ENCODE data around the gene CFAP61. TPM values are rescaled to one million over a fixed set of nuclear protein-coding genes. Genes with fewer than 3 reads are reported as not detected.

Gene CFAP61
- total RNA-seq, 4 donors from 2014 or later: 0.19 to 1.4 (median 1.1) TPM

DNA sequence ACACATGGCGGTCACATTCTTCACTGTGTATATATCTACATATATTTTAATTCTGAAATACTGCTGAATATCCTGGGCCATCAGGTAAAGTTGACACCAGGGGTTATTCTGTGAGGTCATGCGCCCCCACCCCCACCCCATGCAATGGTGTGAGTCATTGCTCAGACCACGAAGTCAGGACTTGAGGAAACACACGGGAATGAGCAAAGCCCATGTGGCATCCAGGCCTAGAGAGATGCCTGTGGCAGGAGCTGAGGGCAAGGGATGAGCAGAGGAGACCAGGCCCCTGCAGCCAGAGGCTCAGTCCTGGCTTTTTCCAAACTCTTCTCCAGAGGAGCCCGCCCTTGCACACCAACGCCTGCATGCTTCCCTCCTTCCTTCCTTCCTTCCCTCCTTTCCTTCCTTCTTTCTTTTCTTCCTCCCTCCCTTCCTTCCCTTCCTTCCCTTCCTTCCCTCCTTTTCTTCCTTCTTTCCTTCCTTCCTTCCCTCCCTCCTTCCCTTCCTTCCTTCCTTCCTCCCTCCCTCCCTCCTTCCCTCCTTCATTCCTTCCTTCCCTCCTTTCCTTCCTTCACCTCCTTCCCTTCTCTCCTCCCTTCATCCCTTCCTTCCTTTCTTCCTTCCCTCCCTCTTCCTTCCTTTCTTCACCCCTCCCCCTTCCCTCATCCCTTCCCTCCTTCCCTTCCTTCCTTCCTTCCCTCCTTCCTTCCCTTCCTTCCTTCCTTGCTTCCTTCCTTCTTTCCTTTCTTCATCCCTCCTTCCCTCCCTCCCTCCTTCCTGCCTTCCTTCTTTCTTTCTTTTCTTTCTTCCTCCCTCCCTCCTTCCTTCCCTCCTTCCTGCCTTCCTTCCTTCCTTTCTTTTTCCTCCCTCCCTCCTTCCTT is 243.5 kb downstream of the CFAP61 start:
- DNase-seq (ENCODE audit: low spot score in 2 of 2): no peak
- intact Hi-C loops (cut with DNase I; ENCODE audit: low total_unique reads): loop anchor here (1.0 kb wide), 1 partner anchor 40 kb away; no protein-coding TSS in a partner anchor
- TF ChIP-seq, protein P1, sequence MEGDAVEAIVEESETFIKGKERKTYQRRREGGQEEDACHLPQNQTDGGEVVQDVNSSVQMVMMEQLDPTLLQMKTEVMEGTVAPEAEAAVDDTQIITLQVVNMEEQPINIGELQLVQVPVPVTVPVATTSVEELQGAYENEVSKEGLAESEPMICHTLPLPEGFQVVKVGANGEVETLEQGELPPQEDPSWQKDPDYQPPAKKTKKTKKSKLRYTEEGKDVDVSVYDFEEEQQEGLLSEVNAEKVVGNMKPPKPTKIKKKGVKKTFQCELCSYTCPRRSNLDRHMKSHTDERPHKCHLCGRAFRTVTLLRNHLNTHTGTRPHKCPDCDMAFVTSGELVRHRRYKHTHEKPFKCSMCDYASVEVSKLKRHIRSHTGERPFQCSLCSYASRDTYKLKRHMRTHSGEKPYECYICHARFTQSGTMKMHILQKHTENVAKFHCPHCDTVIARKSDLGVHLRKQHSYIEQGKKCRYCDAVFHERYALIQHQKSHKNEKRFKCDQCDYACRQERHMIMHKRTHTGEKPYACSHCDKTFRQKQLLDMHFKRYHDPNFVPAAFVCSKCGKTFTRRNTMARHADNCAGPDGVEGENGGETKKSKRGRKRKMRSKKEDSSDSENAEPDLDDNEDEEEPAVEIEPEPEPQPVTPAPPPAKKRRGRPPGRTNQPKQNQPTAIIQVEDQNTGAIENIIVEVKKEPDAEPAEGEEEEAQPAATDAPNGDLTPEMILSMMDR (IDR thresholded peaks at IDR 0.05): no peak
- TF ChIP-seq POLR2A (IDR thresholded peaks at IDR 0.05): no peak

DNA sequence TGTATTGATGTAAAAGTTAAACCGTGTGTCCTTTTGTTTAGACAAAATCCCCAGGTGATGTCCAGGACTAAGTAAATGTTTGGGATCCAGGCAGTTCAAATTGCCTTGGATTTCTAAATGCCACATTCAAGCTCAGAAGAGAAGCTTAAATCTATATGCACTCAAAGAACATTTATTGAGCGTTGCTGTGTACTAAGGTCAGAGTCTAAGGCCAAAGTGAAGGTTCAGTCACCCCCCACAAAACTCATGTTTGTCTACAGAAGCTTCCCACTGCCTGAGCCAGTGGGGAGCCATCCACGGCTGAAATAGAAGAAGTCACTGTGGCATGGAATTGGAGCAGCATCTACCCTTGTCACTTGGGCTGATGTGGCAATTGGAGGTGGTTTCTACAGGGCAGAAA is 244.8 kb downstream of the CFAP61 start:
- no peak for TF ChIP-seq POLR2A (IDR thresholded peaks at IDR 0.05)
- TF ChIP-seq, protein P1 (IDR thresholded peaks at IDR 0.05): no peak
- WGBS, 2 donors: 80 to 84% methylated on average over 3 of the region's 3 CpGs
- no peak overlapping the region for H3K4me3 ChIP-seq (ENCODE audit: low read depth, poor library complexity, severe bottlenecking)
- DNase-seq (ENCODE audit: low spot score in 2 of 2): no peak
- intact Hi-C loops (cut with DNase I; ENCODE audit: low total_unique reads): no loop called here

More for the DNA sequence above, 243.5 kb downstream of the CFAP61 start:
- 71 to 79% methylated on average over 6 of the region's 6 CpGs for WGBS, 2 donors
- no peak overlapping the region for H3K4me3 ChIP-seq (ENCODE audit: low read depth, poor library complexity, severe bottlenecking)

DNA sequence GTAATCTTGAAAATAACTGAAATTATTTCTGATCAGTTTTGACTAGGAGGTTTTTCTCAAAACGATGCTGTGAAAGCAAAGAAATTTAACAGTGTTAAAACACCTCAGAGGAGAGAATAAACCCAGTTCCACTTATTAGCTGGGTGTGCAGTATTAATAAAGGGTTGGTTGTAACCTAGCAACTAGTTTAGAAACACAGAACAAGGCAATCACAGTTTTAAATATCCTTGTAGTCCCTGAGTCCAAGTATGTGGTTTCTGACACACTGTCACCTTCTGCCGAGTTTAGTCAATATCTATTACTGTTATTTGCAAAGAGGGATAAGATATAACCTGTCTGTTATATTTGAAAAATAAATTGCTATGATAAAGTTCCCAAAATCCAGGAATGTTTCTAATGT is 245.4 kb downstream of the CFAP61 start:
- 81 to 86% methylated on average over 2 of the region's 2 CpGs for WGBS, 2 donors
- intact Hi-C loops (cut with DNase I; ENCODE audit: low total_unique reads): no loop called here

DNA sequence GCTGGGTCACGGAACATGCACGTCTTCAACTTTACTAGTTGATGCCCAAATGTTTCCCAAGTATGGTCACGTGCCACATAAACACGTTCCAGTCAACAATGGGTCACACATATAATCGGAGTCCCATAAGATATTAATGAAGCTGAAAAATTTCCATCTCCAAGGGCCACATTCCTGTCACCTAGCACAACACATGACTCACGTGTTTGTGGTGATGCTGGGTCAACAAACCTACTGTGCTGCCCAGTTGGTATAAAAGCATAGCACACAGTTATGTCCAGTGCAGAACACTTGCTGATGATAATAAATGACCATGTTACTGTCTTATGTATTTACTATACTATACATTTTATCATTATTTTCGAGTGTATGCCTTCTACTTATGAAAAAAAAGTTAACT is 247.6 kb downstream of the CFAP61 start:
- WGBS, 2 donors: 73 to 75% methylated on average over 7 of the region's 7 CpGs
- H3K4me3 ChIP-seq (ENCODE audit: low read depth, poor library complexity, severe bottlenecking): no peak overlapping the region
- intact Hi-C loops (cut with DNase I; ENCODE audit: low total_unique reads): no loop called here
- no peak for TF ChIP-seq POLR2A (IDR thresholded peaks at IDR 0.05)
- TF ChIP-seq, protein P1 (IDR thresholded peaks at IDR 0.05): no peak
- DNase-seq (ENCODE audit: low spot score in 2 of 2): no peak

More for the DNA sequence above, 245.4 kb downstream of the CFAP61 start:
- TF ChIP-seq, protein P1 (IDR thresholded peaks at IDR 0.05): no peak
- TF ChIP-seq POLR2A (IDR thresholded peaks at IDR 0.05): no peak
- no peak overlapping the region for H3K4me3 ChIP-seq (ENCODE audit: low read depth, poor library complexity, severe bottlenecking)
- no peak for DNase-seq (ENCODE audit: low spot score in 2 of 2)

DNA sequence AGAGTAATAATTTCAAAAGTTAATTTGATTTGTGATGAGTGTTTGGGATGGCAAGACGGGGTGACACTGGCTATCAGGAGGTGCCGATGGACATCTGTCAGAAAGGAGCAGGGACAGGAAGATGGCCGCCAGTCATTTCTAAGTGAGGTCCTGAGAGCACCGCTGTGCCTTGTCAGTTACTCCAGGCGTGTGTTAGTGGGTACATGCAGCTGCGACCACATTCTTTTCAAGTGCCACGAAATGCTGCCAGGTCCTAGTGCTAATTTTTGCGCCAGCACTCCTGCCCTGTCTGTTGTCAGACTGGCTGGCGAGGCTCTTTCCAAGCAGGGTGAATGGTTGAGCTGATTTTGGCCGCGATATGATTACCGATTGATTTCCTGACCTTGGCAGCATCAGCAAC is 251.0 kb downstream of the CFAP61 start:
- no peak for TF ChIP-seq POLR2A (IDR thresholded peaks at IDR 0.05)
- TF ChIP-seq, protein P1 (IDR thresholded peaks at IDR 0.05): no peak
- DNase-seq (ENCODE audit: low spot score in 2 of 2): no peak
- H3K4me3 ChIP-seq (ENCODE audit: low read depth, poor library complexity, severe bottlenecking): no peak overlapping the region
- 89 to 92% methylated on average over 12 of the region's 12 CpGs for WGBS, 2 donors
- intact Hi-C loops (cut with DNase I; ENCODE audit: low total_unique reads): no loop called here
